ENCODE measurements around the gene RIN2. TPM values are rescaled to one million over a fixed set of nuclear protein-coding genes. Genes with fewer than 3 reads are reported as not detected.

RIN2 gene
- total and polyA plus RNA-seq, 4 donors, result 3.4 to 16.6 (median 6.3) TPM

GRCh38 chr20:19774135-19774933 is 16.3 kb downstream of the RIN2 start:
- Histone ChIP-seq H3K9me3 (ENCODE audit: control insufficient read depth in 4 of 4, low read length in 3 of 4) (no peaks in the 10 kb centered on the region), H3K27ac (ENCODE audit: low read depth in 1 of 2, low read length in 2 of 2) (no peak overlapping the region), H3K4me3 (ENCODE audit: low read depth in 1 of 3, low read length in 3 of 3) (no peak overlapping the region), H3K4me1 (ENCODE audit: control insufficient read depth in 4 of 4, insufficient read depth in 4 of 4, low read length in 3 of 4) (peaks cover 0 to 3% (median 1%) of the 10 kb centered on the region in 4 donors), H3K27me3 (ENCODE audit: control insufficient read depth in 4 of 4, insufficient read depth in 4 of 4, low read length in 3 of 4) (no peaks in the 10 kb centered on the region), H3K9ac (ENCODE audit: low read depth in 1 of 2, low read length in 2 of 2) (no peak overlapping the region), H3K36me3 (ENCODE audit: control insufficient read depth in 4 of 4, insufficient read depth in 3 of 4, low read depth in 1 of 4, low read length in 3 of 4) (no peaks in the 10 kb centered on the region)
- 93% methylated on average over 4 of the region's 4 CpGs for WGBS
- DNase-seq (ENCODE audit: low spot score), result no peak
- TF ChIP-seq HNF4A (conservative IDR thresholded peaks at IDR 0.05) (peak; percentile 57 to 59), TAF1 (conservative IDR thresholded peaks at IDR 0.05) (no peak), ZBTB33 (IDR thresholded peaks at IDR 0.05) (no peak), FOXA1 (IDR thresholded peaks at IDR 0.05) (no peak), NR2F2 (IDR thresholded peaks at IDR 0.05) (no peak), HNF4G (IDR thresholded peaks at IDR 0.05) (no peak), SP1 (IDR thresholded peaks at IDR 0.05) (peak; percentile 10), YY1 (IDR thresholded peaks at IDR 0.05) (no peak), CTCF (IDR thresholded peaks at IDR 0.05; ENCODE audit: low read depth, low read length, missing input control) (no peak), RAD21 (IDR thresholded peaks at IDR 0.05) (peak; percentile 9 to 18), RXRA (IDR thresholded peaks at IDR 0.05) (peak; percentile 24 to 55), ATF3 (IDR thresholded peaks at IDR 0.05) (no peak)

GRCh38 chr20:19775353-19776253 is 17.5 kb downstream of the RIN2 start:
- no peak overlapping the region for H3K9ac ChIP-seq (ENCODE audit: low read depth in 1 of 2, low read length in 2 of 2)
- H3K36me3 ChIP-seq (ENCODE audit: control insufficient read depth in 4 of 4, insufficient read depth in 3 of 4, low read depth in 1 of 4, low read length in 3 of 4), result no peaks in the 10 kb centered on the region
- 84% methylated on average over 7 of the region's 7 CpGs for WGBS
- H3K27ac ChIP-seq (ENCODE audit: low read depth in 1 of 2, low read length in 2 of 2), result no peak overlapping the region
- no peaks in the 10 kb centered on the region for H3K9me3 ChIP-seq (ENCODE audit: control insufficient read depth in 4 of 4, low read length in 3 of 4)
- no peak overlapping the region for H3K4me3 ChIP-seq (ENCODE audit: low read depth in 1 of 3, low read length in 3 of 3)
- peaks cover 0 to 2% (median 1%) of the 10 kb centered on the region in 4 donors for H3K4me1 ChIP-seq (ENCODE audit: control insufficient read depth in 4 of 4, insufficient read depth in 4 of 4, low read length in 3 of 4)
- no peak for DNase-seq (ENCODE audit: low spot score)
- TF ChIP-seq JUND (IDR thresholded peaks at IDR 0.05), result no peak
- H3K27me3 ChIP-seq (ENCODE audit: control insufficient read depth in 4 of 4, insufficient read depth in 4 of 4, low read length in 3 of 4), result no peaks in the 10 kb centered on the region

Data from liver (tissue), 9 donors.